Vagina (tissue), 2 donors: Measurements from ENCODE around the gene PDE5A. TPM values are rescaled to one million over a fixed set of nuclear protein-coding genes. Genes with fewer than 3 reads are reported as not detected.

Source experiments
- DNase-seq, 2 donors: peaks; one replicate each; pipeline ENCODE4 v3.0.0-alpha.2; 2017; ENCODE audit errors: extremely low spot score in 2 of 2
- H3K27ac ChIP-seq: fragments of 200-600 bp; sonication (generic); one replicate; pipeline ENCODE4 v1.5.1; 2019
- H3K27me3 ChIP-seq: fragments of 200-600 bp; sonication (generic); one replicate; pipeline ENCODE4 v1.5.1; 2019
- H3K36me3 ChIP-seq, 2 donors: fragments of 200-600 bp; sonication (generic); one replicate each; pipeline ENCODE4 v1.5.1; 2017 to 2019
- H3K4me1 ChIP-seq: fragments of 200-600 bp; sonication (generic); one replicate; pipeline ENCODE4 v1.5.1; 2019
- H3K4me3 ChIP-seq, 2 donors: fragments of 200-600 bp; sonication (generic); 1 replicate in 1 of 2; 2 replicates in 1 of 2; pipeline ENCODE4 v1.5.1; 2016 to 2019
- H3K9me3 ChIP-seq: fragments of 200-600 bp; sonication (generic); one replicate; pipeline ENCODE4 v1.5.1; 2019
- CTCF ChIP-seq, 3 experiments: fragments of 450-650 bp in 2 of 3; fragments of 200-600 bp in 1 of 3; sonication (generic) in 1 of 3; IDR thresholded peaks; one replicate each; pipeline ENCODE4 v1.5.1; 2017 to 2019; ENCODE audit warnings: antibody characterized with exemption in 3 of 3, mild to moderate bottlenecking in 2 of 3, moderate library complexity in 2 of 3
- POLR2A ChIP-seq, 2 donors: fragments of 450-650 bp; IDR thresholded peaks; one replicate each; pipeline ENCODE4 v1.6.1; 2017; ENCODE audit warnings: antibody characterized with exemption in 2 of 2, mild to moderate bottlenecking in 2 of 2, moderate library complexity in 2 of 2
- POLR2AphosphoS5 ChIP-seq, 2 donors: sonication (generic); formaldehyde crosslinking; IDR thresholded peaks; one replicate each; pipeline ENCODE4 v1.9.0; 2017; ENCODE audit warnings: antibody characterized with exemption in 2 of 2, mild to moderate bottlenecking in 2 of 2, low read depth in 1 of 2; ENCODE audit not compliant: insufficient read depth in 1 of 2
- intact Hi-C: fragments of 100-400 bp; cut with DNase I; formaldehyde crosslinking; loops from one replicate; pipeline ENCODE4 v1.15.1; 2023
- total RNA-seq: library from RNA; depleted of rRNA; stranded (reverse); fragments of >200 nt; gene quantifications from one replicate; pipeline ENCODE4 v1.2.3, GENCODE V29; 2016

Gene PDE5A
- total RNA-seq, 1 donor from 2014 or later, result 23.1 TPM

GRCh38 chr4:119626943-119627266 lies 1.7 kb downstream of the PDE5A start:
- Histone ChIP-seq H3K4me1 (peaks cover 20% of the 10 kb centered on the region), H3K9me3 (no peaks in the 10 kb centered on the region), H3K27ac (peak overlapping the region; percentile 99), H3K27me3 (no peaks in the 10 kb centered on the region), H3K4me3 (peak overlapping the region; percentile 82 to 85), H3K36me3 (no peaks in the 10 kb centered on the region)
- intact Hi-C loops, result loop anchor here (5.0 to 10.0 kb wide), 3 partner anchors 65 to 425 kb away; no protein-coding TSS in a partner anchor
- no peak for DNase-seq
- TF ChIP-seq POLR2AphosphoS5 (IDR thresholded peaks at IDR 0.05; ENCODE audit: insufficient read depth in 1 of 2, low read depth in 1 of 2), result no peak
- TF ChIP-seq CTCF (IDR thresholded peaks at IDR 0.05), result peak in 1 of 3 experiments; percentile 14

- no peak for TF ChIP-seq POLR2AphosphoS5 (IDR thresholded peaks at IDR 0.05; ENCODE audit: insufficient read depth in 1 of 2, low read depth in 1 of 2)
- TF ChIP-seq CTCF (IDR thresholded peaks at IDR 0.05), result no peak
- TF ChIP-seq POLR2A (IDR thresholded peaks at IDR 0.05), result no peak
- H3K27ac ChIP-seq, result peak overlapping the region; percentile 99
- peak overlapping the region; percentile 82 to 85 for H3K4me3 ChIP-seq
- no peak for DNase-seq
- intact Hi-C loops, result loop anchor here (5.0 to 10.0 kb wide), 3 partner anchors 64 to 426 kb away; no protein-coding TSS in a partner anchor
- no peaks in the 10 kb centered on the region for H3K9me3 ChIP-seq
- H3K27me3 ChIP-seq, result no peaks in the 10 kb centered on the region
- H3K36me3 ChIP-seq, result no peaks in the 10 kb centered on the region
- peaks cover 25% of the 10 kb centered on the region for H3K4me1 ChIP-seq
These were observed 2.2 kb downstream of the PDE5A start for GRCh38 chr4:119626420-119626819.

GRCh38 chr4:119625761-119626160 lies 2.8 kb downstream of the PDE5A start:
- Histone ChIP-seq H3K4me3 (peak overlapping the region in 1 of 2 donors; percentile 85), H3K36me3 (no peaks in the 10 kb centered on the region), H3K4me1 (peaks cover 28% of the 10 kb centered on the region), H3K9me3 (no peaks in the 10 kb centered on the region), H3K27ac (peak overlapping the region; percentile 99), H3K27me3 (no peaks in the 10 kb centered on the region)
- no peak for DNase-seq
- no peak for TF ChIP-seq POLR2A (IDR thresholded peaks at IDR 0.05)
- TF ChIP-seq CTCF (IDR thresholded peaks at IDR 0.05), result no peak
- no peak for TF ChIP-seq POLR2AphosphoS5 (IDR thresholded peaks at IDR 0.05; ENCODE audit: insufficient read depth in 1 of 2, low read depth in 1 of 2)
- intact Hi-C loops, result loop anchor here (5.0 to 10.0 kb wide), 3 partner anchors 63 to 427 kb away; no protein-coding TSS in a partner anchor

GRCh38 chr4:119624356-119624755 lies 4.2 kb downstream of the PDE5A start:
- DNase-seq, result no peak
- Histone ChIP-seq H3K36me3 (no peaks in the 10 kb centered on the region), H3K9me3 (no peaks in the 10 kb centered on the region), H3K4me1 (peaks cover 39% of the 10 kb centered on the region), H3K27ac (peak overlapping the region; percentile 99), H3K4me3 (peak overlapping the region in 1 of 2 donors; percentile 85), H3K27me3 (no peaks in the 10 kb centered on the region)
- intact Hi-C loops, result loop anchor here (10.0 kb wide), 1 partner anchor 310 kb away; no protein-coding TSS in a partner anchor
- no peak for TF ChIP-seq POLR2AphosphoS5 (IDR thresholded peaks at IDR 0.05; ENCODE audit: insufficient read depth in 1 of 2, low read depth in 1 of 2)
- TF ChIP-seq CTCF (IDR thresholded peaks at IDR 0.05), result no peak
- no peak for TF ChIP-seq POLR2A (IDR thresholded peaks at IDR 0.05)

GRCh38 chr4:119623025-119623424 lies 5.6 kb downstream of the PDE5A start:
- intact Hi-C loops, result loop anchor here (10.0 kb wide), 1 partner anchor 308 kb away; no protein-coding TSS in a partner anchor
- Histone ChIP-seq H3K9me3 (no peaks in the 10 kb centered on the region), H3K4me1 (peaks cover 45% of the 10 kb centered on the region), H3K27ac (peak overlapping the region; percentile 99), H3K4me3 (peak overlapping the region in 1 of 2 donors; percentile 85), H3K27me3 (no peaks in the 10 kb centered on the region), H3K36me3 (no peaks in the 10 kb centered on the region)
- DNase-seq, result no peak
- TF ChIP-seq POLR2A (IDR thresholded peaks at IDR 0.05) (no peak), CTCF (IDR thresholded peaks at IDR 0.05) (no peak), POLR2AphosphoS5 (IDR thresholded peaks at IDR 0.05; ENCODE audit: insufficient read depth in 1 of 2, low read depth in 1 of 2) (no peak)
